Fibroblast of mammary gland (primary cell): Measurements from ENCODE around the gene CLIC4.
"Not testable (repeated sequence)": the region's sequence is repeated elsewhere in the genome, so short reads cannot be mapped to it uniquely, and the experiment has no call there.

Experiments used
- DNase-seq: peaks from one replicate; pipeline ENCODE4 v3.0.0-alpha.2; 2010; ENCODE audit warnings: low read depth
- H3K4me3 ChIP-seq: 2 replicates; pipeline ENCODE4 v1.5.1; 2011; ENCODE audit warnings: low read depth, mild to moderate bottlenecking, low read length, moderate library complexity; ENCODE audit not compliant: control insufficient read depth
- TF ChIP-seq, protein P1 (sequence below): conservative IDR thresholded peaks from 2 replicates; pipeline ENCODE4 v1.5.1; 2011; ENCODE audit warnings: low read depth, low read length, inconsistent platforms; ENCODE audit not compliant: control insufficient read depth, insufficient read depth

The CLIC4 gene

GRCh38 chr1:24744911-24745710, at the start of gene CLIC4:
Gene CLIC4, plus strand, starts transcription at chr1:24745447. Its CDS starts 107 bp downstream, at chr1:24745554.
- DNase-seq, result peak; percentile 98
- TF ChIP-seq, protein P1, sequence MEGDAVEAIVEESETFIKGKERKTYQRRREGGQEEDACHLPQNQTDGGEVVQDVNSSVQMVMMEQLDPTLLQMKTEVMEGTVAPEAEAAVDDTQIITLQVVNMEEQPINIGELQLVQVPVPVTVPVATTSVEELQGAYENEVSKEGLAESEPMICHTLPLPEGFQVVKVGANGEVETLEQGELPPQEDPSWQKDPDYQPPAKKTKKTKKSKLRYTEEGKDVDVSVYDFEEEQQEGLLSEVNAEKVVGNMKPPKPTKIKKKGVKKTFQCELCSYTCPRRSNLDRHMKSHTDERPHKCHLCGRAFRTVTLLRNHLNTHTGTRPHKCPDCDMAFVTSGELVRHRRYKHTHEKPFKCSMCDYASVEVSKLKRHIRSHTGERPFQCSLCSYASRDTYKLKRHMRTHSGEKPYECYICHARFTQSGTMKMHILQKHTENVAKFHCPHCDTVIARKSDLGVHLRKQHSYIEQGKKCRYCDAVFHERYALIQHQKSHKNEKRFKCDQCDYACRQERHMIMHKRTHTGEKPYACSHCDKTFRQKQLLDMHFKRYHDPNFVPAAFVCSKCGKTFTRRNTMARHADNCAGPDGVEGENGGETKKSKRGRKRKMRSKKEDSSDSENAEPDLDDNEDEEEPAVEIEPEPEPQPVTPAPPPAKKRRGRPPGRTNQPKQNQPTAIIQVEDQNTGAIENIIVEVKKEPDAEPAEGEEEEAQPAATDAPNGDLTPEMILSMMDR, result peak; percentile 15
- H3K4me3 ChIP-seq, result peak within 1 kb of the TSS; percentile 75

DNA sequence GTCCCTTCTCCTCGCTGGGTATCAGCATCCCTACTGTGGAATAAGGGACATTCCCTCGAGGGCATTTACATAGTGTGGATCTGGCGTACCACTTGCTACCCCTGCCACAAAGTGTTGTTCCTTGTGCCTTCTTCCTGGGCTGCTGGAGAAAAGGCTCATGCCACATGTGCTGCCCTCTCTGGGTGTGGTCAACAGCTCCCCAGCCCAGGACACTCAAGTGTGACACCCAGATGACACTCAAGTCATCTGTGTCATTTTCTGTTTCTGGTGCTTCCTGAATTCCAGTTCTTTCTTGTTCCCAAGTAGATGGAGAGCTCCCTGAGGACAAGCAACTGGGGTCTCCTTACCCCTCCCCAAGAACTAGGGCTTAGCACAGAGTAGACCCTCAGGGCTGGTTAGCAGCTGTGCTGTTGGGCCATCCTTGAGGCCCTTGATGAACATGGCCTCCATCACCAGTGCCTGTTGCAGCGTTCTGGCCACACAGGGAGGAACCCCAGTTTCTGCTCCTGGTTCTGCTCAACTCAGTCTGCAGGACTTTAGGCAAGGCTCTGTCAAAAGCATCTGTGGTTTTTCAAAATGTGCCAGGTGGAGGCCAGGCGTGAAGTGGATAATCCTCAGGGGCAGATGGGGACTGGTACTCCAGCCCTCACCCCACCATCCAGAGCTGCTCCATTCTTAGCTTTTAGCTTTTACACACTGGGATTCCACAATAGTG, 49.0 kb upstream of the CLIC4 start:
- DNase-seq, result no peak
- no peak overlapping the region for H3K4me3 ChIP-seq
- TF ChIP-seq, protein P1, result no peak

DNA sequence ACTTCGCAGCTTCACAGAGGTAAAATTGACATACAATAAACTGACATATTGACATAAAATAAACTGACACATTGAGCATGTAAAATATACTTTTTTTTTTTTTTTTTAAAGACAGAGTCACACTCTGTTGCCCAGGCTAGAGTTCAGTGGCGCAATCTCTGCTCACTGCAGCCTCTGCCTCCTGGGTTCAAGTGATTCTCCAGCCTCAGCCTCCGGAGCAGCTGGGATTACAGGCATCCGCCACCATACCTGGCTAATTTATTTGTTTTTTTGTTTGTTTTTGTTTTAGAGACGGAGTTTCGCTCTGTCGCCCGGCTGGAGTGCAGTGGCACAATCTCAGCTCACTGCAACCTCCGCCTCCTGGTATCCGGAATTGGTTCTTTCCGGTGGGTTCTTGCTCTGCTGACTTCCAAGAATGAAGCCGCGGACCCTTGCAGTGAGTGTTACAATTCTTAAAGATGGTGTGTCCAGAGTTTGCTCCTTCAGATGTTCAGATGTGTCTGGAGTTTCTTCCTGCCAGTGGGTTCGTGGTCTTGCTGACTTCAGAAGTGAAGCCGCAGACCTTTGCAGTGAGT, 48.4 kb upstream of the CLIC4 start:
- TF ChIP-seq, protein P1, result no peak
- H3K4me3 ChIP-seq, result no peak overlapping the region

DNA sequence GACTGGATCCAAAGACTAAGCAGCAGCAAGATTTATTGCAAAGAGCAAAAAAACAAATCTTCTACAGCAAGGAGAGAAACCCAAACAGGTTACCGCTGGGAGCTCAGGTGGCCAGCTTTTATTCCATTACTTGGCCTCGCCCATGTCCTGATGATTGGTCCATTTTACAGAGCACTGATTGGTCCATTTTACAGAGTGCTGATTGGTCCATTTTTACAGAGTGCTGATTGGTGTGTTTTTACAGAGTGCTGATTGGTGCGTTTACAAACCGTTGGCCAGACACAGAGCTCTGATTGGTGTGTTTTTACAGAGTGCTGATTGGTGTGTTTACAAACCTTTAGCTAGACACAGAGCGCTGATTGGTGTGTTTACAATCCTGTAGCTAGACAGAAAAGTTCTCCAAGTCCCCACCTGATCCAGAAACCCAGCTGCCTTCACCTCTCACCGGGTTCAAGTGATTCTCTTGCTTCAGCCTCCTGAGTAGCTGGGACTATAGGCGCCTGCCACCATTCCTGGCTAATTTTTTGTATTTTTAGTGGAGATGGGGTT, 47.7 kb upstream of the CLIC4 start:
- H3K4me3 ChIP-seq, result not testable (repeated sequence)

More for the DNA sequence above, 48.4 kb upstream of the CLIC4 start:
- DNase-seq, result no peak

GRCh38 chr1:24698326-24698725, 46.9 kb upstream of the CLIC4 start:
- H3K4me3 ChIP-seq, DNase-seq: not testable (repeated sequence)

More for the DNA sequence above, 47.7 kb upstream of the CLIC4 start:
- not testable (repeated sequence) for DNase-seq

GRCh38 chr1:24699628-24700027, 45.6 kb upstream of the CLIC4 start:
- H3K4me3 ChIP-seq, result no peak overlapping the region
- no peak for DNase-seq
- TF ChIP-seq, protein P1, result no peak

- peak; percentile 51 for DNase-seq
- no peak overlapping the region for H3K4me3 ChIP-seq
- TF ChIP-seq, protein P1, result no peak
Observed at GRCh38 chr1:24702511-24703293, 42.5 kb upstream of the CLIC4 start.
